Neural cell (in vitro differentiated cells): ENCODE measurements around the gene NFIA. TPM values are rescaled to one million over a fixed set of nuclear protein-coding genes. Genes with fewer than 3 reads are reported as not detected.

Experiments used
- H2AFZ ChIP-seq: fragments of 200-600, 300-800 bp; sonication (generic), shearing (Covaris generic); 2 replicates; pipeline ENCODE4 v1.6.0; 2014; ENCODE audit warnings: low read depth, mild to moderate bottlenecking, antibody characterized with exemption, low read length, moderate library complexity
- H3F3A ChIP-seq: fragments of 200-600 bp; shearing (Covaris generic); 2 replicates; pipeline ENCODE4 v1.6.1; 2016; ENCODE audit warnings: mild to moderate bottlenecking, moderate library complexity, mixed read lengths, antibody characterized with exemption, low read length; ENCODE audit not compliant: insufficient read depth, poor library complexity, severe bottlenecking
- H3K27ac ChIP-seq: fragments of 200-600, 300-800 bp; sonication (generic), shearing (Covaris generic); 2 replicates; pipeline ENCODE4 v1.5.1; 2014; ENCODE audit warnings: mild to moderate bottlenecking, low read length, moderate library complexity
- H3K27me3 ChIP-seq: fragments of 300-800, 200-600 bp; sonication (generic), shearing (Covaris generic); 2 replicates; pipeline ENCODE4 v1.6.0; 2014; ENCODE audit warnings: mild to moderate bottlenecking, low read depth, low read length, moderate library complexity; ENCODE audit not compliant: insufficient read depth
- H3K36me3 ChIP-seq: fragments of 300-800, 200-600 bp; sonication (generic), shearing (Covaris generic); 2 replicates; pipeline ENCODE4 v1.5.1; 2014; ENCODE audit warnings: mild to moderate bottlenecking, antibody characterized with exemption, low read length, moderate library complexity; ENCODE audit not compliant: insufficient read depth
- H3K4me2 ChIP-seq: fragments of 300-800, 200-600 bp; sonication (generic), shearing (Covaris generic); 2 replicates; pipeline ENCODE4 v1.6.0; 2014; ENCODE audit warnings: mild to moderate bottlenecking, low read length
- H3K4me3 ChIP-seq: fragments of 300-800, 200-600 bp; sonication (generic), shearing (Covaris generic); 2 replicates; pipeline ENCODE4 v1.5.1; 2014; ENCODE audit warnings: mild to moderate bottlenecking, low read length, moderate library complexity
- H3K79me2 ChIP-seq: fragments of 200-600 bp; shearing (Covaris generic); replicated peaks from 2 replicates; pipeline ENCODE4 v1.6.0; 2014; ENCODE audit warnings: mild to moderate bottlenecking, low read length, moderate library complexity; ENCODE audit not compliant: insufficient read depth
- H3K9ac ChIP-seq: fragments of 300-800, 200-600 bp; sonication (generic), shearing (Covaris generic); 2 replicates; pipeline ENCODE4 v1.6.1; 2016; ENCODE audit warnings: mild to moderate bottlenecking, low read length, mixed read lengths
- H3K9me2 ChIP-seq: fragments of 200-600 bp; shearing (Covaris generic); 2 replicates; pipeline ENCODE4 v1.6.1; 2016; ENCODE audit warnings: mild to moderate bottlenecking, low read length, mixed read lengths; ENCODE audit not compliant: insufficient read depth
- H3K9me3 ChIP-seq: fragments of 200-600, 300-800 bp; sonication (generic), shearing (Covaris generic); 2 replicates; pipeline ENCODE4 v1.6.1; 2016; ENCODE audit warnings: mild to moderate bottlenecking, mixed run types, low read length, moderate library complexity, mixed read lengths
- H4K20me1 ChIP-seq: fragments of 200-600 bp; shearing (Covaris generic); 2 replicates; pipeline ENCODE4 v1.6.1; 2016; ENCODE audit warnings: mild to moderate bottlenecking, mixed run types; ENCODE audit not compliant: insufficient read depth
- RAD21 ChIP-seq: fragments of 450-650 bp; conservative IDR thresholded peaks from 2 replicates; pipeline ENCODE4 v1.6.1; 2014; ENCODE audit warnings: antibody characterized with exemption, mild to moderate bottlenecking, moderate library complexity
- SMC3 ChIP-seq: fragments of 450-650 bp; conservative IDR thresholded peaks from 2 replicates; pipeline ENCODE4 v1.6.1; 2014; ENCODE audit warnings: antibody characterized with exemption, mild to moderate bottlenecking, moderate library complexity; ENCODE audit not compliant: poor library complexity
- polyA plus RNA-seq: library from polyadenylated mRNA; depleted of rRNA; stranded (reverse); fragments of >200 nt; gene quantifications from 2 replicates; pipeline ENCODE4 v1.2.3, GENCODE V29; 2014

NFIA gene
- polyA plus RNA-seq, 1 donor from 2014 or later = 0.47 TPM

GRCh38 chr1:61506944-61507500 is 424.7 kb downstream of the NFIA start:
- Histone ChIP-seq H3K36me3 (no peaks in the 10 kb centered on the region), H3K27me3 (no peaks in the 10 kb centered on the region), H3K9ac (no peak overlapping the region), H2AFZ (no peak overlapping the region), H3K9me2 (no peaks in the 10 kb centered on the region), H3K9me3 (no peaks in the 10 kb centered on the region), H4K20me1 (no peaks in the 10 kb centered on the region), H3K4me2 (no peak overlapping the region), H3K27ac (no peak overlapping the region), H3F3A (no peaks in the 10 kb centered on the region), H3K79me2 (no peaks in the 10 kb centered on the region), H3K4me3 (no peak overlapping the region)
- no peak for TF ChIP-seq SMC3
- no peak for TF ChIP-seq RAD21
